Measurements from ENCODE around the gene CALML6. TPM values are rescaled to one million over a fixed set of nuclear protein-coding genes. Genes with fewer than 3 reads are reported as not detected.

The CALML6 gene
- total RNA-seq, 1 experiment from 2014 or later = 1.9 TPM

DNA sequence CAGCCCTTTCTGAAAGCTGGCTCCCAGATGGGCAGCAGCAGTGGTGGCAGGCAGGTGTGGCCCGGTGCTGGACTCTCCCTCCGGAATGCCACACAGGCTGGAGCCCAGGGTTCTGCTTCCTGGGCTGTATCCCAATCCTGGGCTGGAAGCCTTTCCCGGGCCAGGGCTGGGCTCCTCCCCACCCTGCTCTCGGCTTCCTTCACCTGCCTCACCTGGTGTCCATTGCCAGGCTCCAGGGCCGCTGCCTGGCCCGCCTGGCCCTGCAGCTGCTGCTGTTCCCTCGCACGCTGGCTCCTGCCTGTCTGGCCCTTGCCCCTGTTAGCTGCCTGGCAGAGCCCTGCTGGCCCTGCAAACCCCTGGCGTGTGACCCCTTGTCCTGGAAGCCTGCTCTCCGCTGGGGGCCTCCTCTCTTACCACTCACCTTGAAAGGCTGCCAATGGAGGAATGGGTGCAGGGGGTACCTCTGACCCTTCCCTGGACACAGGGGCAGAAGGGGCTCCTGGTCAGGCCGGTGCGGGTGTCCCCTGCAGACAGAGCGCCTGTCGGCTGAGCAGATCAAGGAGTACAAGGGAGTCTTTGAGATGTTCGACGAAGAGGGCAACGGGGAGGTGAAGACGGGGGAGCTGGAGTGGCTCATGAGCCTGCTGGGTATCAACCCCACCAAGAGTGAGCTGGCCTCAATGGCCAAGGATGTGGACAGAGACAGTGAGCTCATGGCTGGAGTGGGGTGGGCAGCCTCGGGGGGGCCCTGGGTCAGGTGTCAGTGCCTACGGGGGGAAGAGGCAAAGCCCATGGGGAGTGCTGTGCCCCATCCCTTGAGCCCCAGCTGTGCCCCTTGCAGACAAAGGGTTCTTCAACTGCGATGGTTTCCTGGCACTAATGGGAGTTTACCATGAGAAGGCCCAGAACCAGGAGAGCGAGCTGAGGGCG, 1.1 kb downstream of the CALML6 start:
- no peak for DNase-seq (ENCODE audit: low spot score)
- ChIA-PET CTCF (interaction anchor here (1.4 to 5.7 kb wide), 4 partner anchors 7 to 129 kb away, joined by 5 to 46 read pairs (median 10); no protein-coding TSS in a partner anchor), POLR2A (no interaction called here)

DNA sequence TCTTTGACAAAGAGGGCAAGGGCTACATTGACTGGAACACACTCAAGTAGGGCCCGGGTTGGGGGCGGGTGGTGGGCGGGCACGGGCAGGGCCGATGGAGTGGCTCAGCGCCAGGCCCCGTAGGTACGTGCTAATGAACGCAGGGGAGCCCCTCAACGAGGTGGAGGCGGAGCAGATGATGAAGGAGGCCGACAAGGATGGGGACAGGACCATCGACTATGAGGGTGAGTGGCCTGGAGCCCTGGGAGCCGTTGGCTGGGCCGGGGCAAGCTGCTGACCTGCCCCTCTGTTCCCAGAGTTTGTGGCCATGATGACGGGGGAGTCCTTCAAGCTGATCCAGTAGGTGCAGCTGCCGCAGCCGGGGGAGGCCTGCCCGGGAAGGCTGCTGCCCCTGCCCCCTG, 1.8 kb downstream of the CALML6 start:
- CTCF ChIA-PET = interaction anchor here (0.5 to 5.7 kb wide), 5 partner anchors 8 to 344 kb away, joined by 3 to 46 read pairs (median 6); no protein-coding TSS in a partner anchor
- no peaks in the 10 kb centered on the region for H3K27me3 Mint-ChIP-seq (ENCODE audit: low read depth)
- TF ChIP-seq, protein P1, sequence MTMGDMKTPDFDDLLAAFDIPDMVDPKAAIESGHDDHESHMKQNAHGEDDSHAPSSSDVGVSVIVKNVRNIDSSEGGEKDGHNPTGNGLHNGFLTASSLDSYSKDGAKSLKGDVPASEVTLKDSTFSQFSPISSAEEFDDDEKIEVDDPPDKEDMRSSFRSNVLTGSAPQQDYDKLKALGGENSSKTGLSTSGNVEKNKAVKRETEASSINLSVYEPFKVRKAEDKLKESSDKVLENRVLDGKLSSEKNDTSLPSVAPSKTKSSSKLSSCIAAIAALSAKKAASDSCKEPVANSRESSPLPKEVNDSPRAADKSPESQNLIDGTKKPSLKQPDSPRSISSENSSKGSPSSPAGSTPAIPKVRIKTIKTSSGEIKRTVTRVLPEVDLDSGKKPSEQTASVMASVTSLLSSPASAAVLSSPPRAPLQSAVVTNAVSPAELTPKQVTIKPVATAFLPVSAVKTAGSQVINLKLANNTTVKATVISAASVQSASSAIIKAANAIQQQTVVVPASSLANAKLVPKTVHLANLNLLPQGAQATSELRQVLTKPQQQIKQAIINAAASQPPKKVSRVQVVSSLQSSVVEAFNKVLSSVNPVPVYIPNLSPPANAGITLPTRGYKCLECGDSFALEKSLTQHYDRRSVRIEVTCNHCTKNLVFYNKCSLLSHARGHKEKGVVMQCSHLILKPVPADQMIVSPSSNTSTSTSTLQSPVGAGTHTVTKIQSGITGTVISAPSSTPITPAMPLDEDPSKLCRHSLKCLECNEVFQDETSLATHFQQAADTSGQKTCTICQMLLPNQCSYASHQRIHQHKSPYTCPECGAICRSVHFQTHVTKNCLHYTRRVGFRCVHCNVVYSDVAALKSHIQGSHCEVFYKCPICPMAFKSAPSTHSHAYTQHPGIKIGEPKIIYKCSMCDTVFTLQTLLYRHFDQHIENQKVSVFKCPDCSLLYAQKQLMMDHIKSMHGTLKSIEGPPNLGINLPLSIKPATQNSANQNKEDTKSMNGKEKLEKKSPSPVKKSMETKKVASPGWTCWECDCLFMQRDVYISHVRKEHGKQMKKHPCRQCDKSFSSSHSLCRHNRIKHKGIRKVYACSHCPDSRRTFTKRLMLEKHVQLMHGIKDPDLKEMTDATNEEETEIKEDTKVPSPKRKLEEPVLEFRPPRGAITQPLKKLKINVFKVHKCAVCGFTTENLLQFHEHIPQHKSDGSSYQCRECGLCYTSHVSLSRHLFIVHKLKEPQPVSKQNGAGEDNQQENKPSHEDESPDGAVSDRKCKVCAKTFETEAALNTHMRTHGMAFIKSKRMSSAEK (CRISPR knock-in tag; IDR thresholded peaks at IDR 0.05; ENCODE audit: borderline replicate concordance) = no peak
- TF ChIP-seq SP1 (CRISPR knock-in tag; conservative IDR thresholded peaks at IDR 0.05) (no peak), SOX15 (CRISPR knock-in tag; IDR thresholded peaks at IDR 0.05) (no peak), SMAD4 (CRISPR knock-in tag; IDR thresholded peaks at IDR 0.05) (no peak), ZNF396 (CRISPR knock-in tag; IDR thresholded peaks at IDR 0.05; ENCODE audit: borderline replicate concordance) (no peak), GTF2I (CRISPR knock-in tag; conservative IDR thresholded peaks at IDR 0.05) (no peak), EMX1 (CRISPR knock-in tag; IDR thresholded peaks at IDR 0.05) (no peak), TCF7 (CRISPR knock-in tag; IDR thresholded peaks at IDR 0.05; ENCODE audit: low read depth) (no peak)
- TF ChIP-seq, protein P2, sequence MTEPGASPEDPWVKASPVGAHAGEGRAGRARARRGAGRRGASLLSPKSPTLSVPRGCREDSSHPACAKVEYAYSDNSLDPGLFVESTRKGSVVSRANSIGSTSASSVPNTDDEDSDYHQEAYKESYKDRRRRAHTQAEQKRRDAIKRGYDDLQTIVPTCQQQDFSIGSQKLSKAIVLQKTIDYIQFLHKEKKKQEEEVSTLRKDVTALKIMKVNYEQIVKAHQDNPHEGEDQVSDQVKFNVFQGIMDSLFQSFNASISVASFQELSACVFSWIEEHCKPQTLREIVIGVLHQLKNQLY (CRISPR knock-in tag; IDR thresholded peaks at IDR 0.05) = no peak
- TF ChIP-seq, protein P3, sequence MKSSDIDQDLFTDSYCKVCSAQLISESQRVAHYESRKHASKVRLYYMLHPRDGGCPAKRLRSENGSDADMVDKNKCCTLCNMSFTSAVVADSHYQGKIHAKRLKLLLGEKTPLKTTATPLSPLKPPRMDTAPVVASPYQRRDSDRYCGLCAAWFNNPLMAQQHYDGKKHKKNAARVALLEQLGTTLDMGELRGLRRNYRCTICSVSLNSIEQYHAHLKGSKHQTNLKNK (CRISPR knock-in tag; IDR thresholded peaks at IDR 0.05) = no peak
- TF ChIP-seq, protein P4, sequence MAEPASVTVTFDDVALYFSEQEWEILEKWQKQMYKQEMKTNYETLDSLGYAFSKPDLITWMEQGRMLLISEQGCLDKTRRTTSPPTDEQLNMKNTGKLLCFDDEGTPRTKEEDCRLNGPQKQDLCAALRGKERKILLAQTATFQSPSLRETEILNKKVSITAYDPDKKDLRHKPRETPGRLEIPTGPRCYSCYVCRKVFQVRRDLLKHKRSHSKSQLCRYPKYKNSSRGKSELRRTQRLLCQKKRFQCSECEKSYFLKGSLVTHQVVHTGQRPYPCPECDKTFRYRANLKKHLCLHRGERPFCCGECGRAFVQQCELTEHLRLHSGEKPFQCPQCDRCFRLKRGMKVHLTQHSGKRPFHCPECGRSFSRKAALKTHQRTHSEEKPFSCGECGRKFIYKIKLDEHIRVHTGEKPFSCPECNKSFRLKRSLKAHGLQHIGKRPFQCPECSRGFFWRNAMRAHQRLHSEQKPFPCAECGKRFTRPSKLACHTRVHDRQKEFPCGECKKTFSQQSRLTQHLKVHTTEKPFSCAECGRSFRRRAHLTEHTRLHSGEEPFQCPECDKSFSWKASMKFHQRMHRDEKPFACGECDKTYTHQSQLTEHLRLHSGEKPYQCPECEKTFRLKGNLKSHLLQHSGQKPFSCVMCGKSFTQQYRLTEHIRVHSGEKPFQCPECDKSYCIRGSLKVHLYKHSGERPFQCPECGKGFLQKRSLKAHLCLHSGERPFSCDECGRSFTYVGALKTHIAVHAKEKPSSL (CRISPR knock-in tag; conservative IDR thresholded peaks at IDR 0.05) = no peak
- ATAC-seq = no peak
- no peak for DNase-seq (ENCODE audit: low spot score)
- POLR2A ChIA-PET = no interaction called here
- H3K9me3 Mint-ChIP-seq = no peaks in the 10 kb centered on the region
- peaks cover 7% of the 10 kb centered on the region; the same call in 1 of the 2 replicates for H3K4me1 Mint-ChIP-seq
- no peak overlapping the region for H3K4me3 Mint-ChIP-seq
- H3K36me3 Mint-ChIP-seq = no peaks in the 10 kb centered on the region
- H3K27ac Mint-ChIP-seq = no peak overlapping the region

More for the DNA sequence above, 1.1 kb downstream of the CALML6 start:
- no peak for ATAC-seq
- no peaks in the 10 kb centered on the region; the same call in 1 of the 2 replicates for H3K27me3 Mint-ChIP-seq (ENCODE audit: low read depth)
- peaks cover 10% of the 10 kb centered on the region; the same call in 1 of the 2 replicates for H3K4me1 Mint-ChIP-seq
- H3K4me3 Mint-ChIP-seq = no peak overlapping the region
- H3K9me3 Mint-ChIP-seq = no peaks in the 10 kb centered on the region
- no peak for TF ChIP-seq NR1H2 (CRISPR knock-in tag; IDR thresholded peaks at IDR 0.05)
- TF ChIP-seq, protein P5, sequence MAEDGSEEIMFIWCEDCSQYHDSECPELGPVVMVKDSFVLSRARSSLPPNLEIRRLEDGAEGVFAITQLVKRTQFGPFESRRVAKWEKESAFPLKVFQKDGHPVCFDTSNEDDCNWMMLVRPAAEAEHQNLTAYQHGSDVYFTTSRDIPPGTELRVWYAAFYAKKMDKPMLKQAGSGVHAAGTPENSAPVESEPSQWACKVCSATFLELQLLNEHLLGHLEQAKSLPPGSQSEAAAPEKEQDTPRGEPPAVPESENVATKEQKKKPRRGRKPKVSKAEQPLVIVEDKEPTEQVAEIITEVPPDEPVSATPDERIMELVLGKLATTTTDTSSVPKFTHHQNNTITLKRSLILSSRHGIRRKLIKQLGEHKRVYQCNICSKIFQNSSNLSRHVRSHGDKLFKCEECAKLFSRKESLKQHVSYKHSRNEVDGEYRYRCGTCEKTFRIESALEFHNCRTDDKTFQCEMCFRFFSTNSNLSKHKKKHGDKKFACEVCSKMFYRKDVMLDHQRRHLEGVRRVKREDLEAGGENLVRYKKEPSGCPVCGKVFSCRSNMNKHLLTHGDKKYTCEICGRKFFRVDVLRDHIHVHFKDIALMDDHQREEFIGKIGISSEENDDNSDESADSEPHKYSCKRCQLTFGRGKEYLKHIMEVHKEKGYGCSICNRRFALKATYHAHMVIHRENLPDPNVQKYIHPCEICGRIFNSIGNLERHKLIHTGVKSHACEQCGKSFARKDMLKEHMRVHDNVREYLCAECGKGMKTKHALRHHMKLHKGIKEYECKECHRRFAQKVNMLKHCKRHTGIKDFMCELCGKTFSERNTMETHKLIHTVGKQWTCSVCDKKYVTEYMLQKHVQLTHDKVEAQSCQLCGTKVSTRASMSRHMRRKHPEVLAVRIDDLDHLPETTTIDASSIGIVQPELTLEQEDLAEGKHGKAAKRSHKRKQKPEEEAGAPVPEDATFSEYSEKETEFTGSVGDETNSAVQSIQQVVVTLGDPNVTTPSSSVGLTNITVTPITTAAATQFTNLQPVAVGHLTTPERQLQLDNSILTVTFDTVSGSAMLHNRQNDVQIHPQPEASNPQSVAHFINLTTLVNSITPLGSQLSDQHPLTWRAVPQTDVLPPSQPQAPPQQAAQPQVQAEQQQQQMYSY (CRISPR knock-in tag; IDR thresholded peaks at IDR 0.05) = peak; percentile 36; the same call in 1 of the 2 replicates
- H3K36me3 Mint-ChIP-seq = no peaks in the 10 kb centered on the region
- H3K27ac Mint-ChIP-seq = no peak overlapping the region; the same call in 1 of the 2 replicates
